GM12874 (cell line): ENCODE measurements around the gene CRCP.

Experiments
- CTCF ChIP-seq: IDR thresholded peaks from 2 replicates; pipeline ENCODE4 v1.5.1; 2011; ENCODE audit warnings: low read depth, mild to moderate bottlenecking, control low read depth, low read length, moderate library complexity; ENCODE audit not compliant: insufficient read depth

CRCP gene

GRCh38 chr7:66150471-66150870, 35.8 kb downstream of the CRCP start:
- no peak for TF ChIP-seq CTCF

GRCh38 chr7:66152371-66153191, 37.9 kb downstream of the CRCP start:
- TF ChIP-seq CTCF: no peak

- TF ChIP-seq CTCF: no peak
These were observed 39.0 kb downstream of the CRCP start for GRCh38 chr7:66153691-66154090.

GRCh38 chr7:66157060-66157459, 42.4 kb downstream of the CRCP start:
- TF ChIP-seq CTCF: no peak

- TF ChIP-seq CTCF: no peak
These were observed 48.0 kb downstream of the CRCP start for GRCh38 chr7:66162622-66163021.

GRCh38 chr7:66163186-66163610, 48.6 kb downstream of the CRCP start:
- no peak for TF ChIP-seq CTCF

GRCh38 chr7:66164356-66164755, 49.7 kb downstream of the CRCP start:
- TF ChIP-seq CTCF: no peak
